HepG2 (cell line): ENCODE data around the gene TOMM20. TPM values are rescaled to one million over a fixed set of nuclear protein-coding genes. Genes with fewer than 3 reads are reported as not detected.
A peak's percentile ranks its signal among the peaks of the same experiment; 100 is the strongest.

Experiments used
- ATF7 ChIP-seq, 2 experiments: fragments of 450-650 bp in 1 of 2; sonication (generic) in 1 of 2; formaldehyde crosslinking in 1 of 2; IDR thresholded peaks; 2 replicates each; pipeline versions ENCODE4 v1.4.0 to v1.6.1; 2016 to 2020; ENCODE audit warnings: antibody characterized with exemption in 1 of 2, mild to moderate bottlenecking in 1 of 2, missing genetic modification reagents in 1 of 2
- CENPBD1 ChIP-seq: sonication (generic); formaldehyde crosslinking; IDR thresholded peaks from 2 replicates; pipeline ENCODE4 v1.8.0; 2022; ENCODE audit warnings: missing genetic modification reagents, low read depth, mild to moderate bottlenecking, borderline replicate concordance
- FOXO4 ChIP-seq: sonication (generic); formaldehyde crosslinking; conservative IDR thresholded peaks from 2 replicates; pipeline ENCODE4 v1.8.1; 2023; ENCODE audit warnings: missing genetic modification reagents
- GATAD2A ChIP-seq: IDR thresholded peaks from 2 replicates; pipeline ENCODE4 v1.6.1; 2016
- GMEB1 ChIP-seq: sonication (generic); formaldehyde crosslinking; IDR thresholded peaks from 2 replicates; pipeline ENCODE4 v1.5.1; 2020; ENCODE audit warnings: missing genetic modification reagents, mild to moderate bottlenecking, borderline replicate concordance
- HNRNPH1 ChIP-seq: fragments of 200-400 bp; formaldehyde crosslinking; optimal IDR thresholded peaks from 2 replicates; pipeline ENCODE3; 2017; ENCODE audit warnings: mild to moderate bottlenecking, low read depth, low read length
- JDP2 ChIP-seq: sonication (generic); formaldehyde crosslinking; IDR thresholded peaks from 2 replicates; pipeline ENCODE4 v1.8.1; 2022; ENCODE audit warnings: missing genetic modification reagents, borderline replicate concordance
- KAT8 ChIP-seq: IDR thresholded peaks from 2 replicates; pipeline ENCODE4 v1.6.1; 2016; ENCODE audit warnings: missing genetic modification reagents, missing compliant biosample characterization
- NFKBIZ ChIP-seq: IDR thresholded peaks from 2 replicates; pipeline ENCODE4 v1.6.1; 2018; ENCODE audit warnings: missing genetic modification reagents, missing compliant biosample characterization
- PCBP1 ChIP-seq: fragments of 200-400 bp; formaldehyde crosslinking; IDR thresholded peaks from 2 replicates; pipeline ENCODE4 v1.6.1; 2017; ENCODE audit warnings: mild to moderate bottlenecking, low read depth, low read length, borderline replicate concordance
- POLR2AphosphoS5 ChIP-seq: IDR thresholded peaks from 2 replicates; pipeline ENCODE4 v1.6.1; 2012; ENCODE audit warnings: low read depth, low read length
- TARDBP ChIP-seq: sonication (generic); formaldehyde crosslinking; IDR thresholded peaks from 2 replicates; pipeline ENCODE4 v1.8.0; 2022; ENCODE audit warnings: mild to moderate bottlenecking, missing genetic modification reagents
- ZNF205 ChIP-seq: IDR thresholded peaks from 2 replicates; pipeline ENCODE4 v1.6.1; 2018; ENCODE audit warnings: missing biosample characterization, missing genetic modification reagents
- ZNF207 ChIP-seq: fragments of 450-650 bp; IDR thresholded peaks from 2 replicates; pipeline ENCODE4 v1.6.1; 2016; ENCODE audit warnings: antibody characterized with exemption, borderline replicate concordance
- ZNF326 ChIP-seq: sonication (generic); formaldehyde crosslinking; IDR thresholded peaks from 2 replicates; pipeline ENCODE4 v1.4.0; 2020; ENCODE audit warnings: missing genetic modification reagents, borderline replicate concordance
- ZNF564 ChIP-seq: sonication (generic); formaldehyde crosslinking; IDR thresholded peaks from 2 replicates; pipeline ENCODE4 v1.8.1; 2023; ENCODE audit warnings: mild to moderate bottlenecking, missing genetic modification reagents
- polyA plus RNA-seq, 8 experiments: library from polyadenylated mRNA; depleted of rRNA in 3 of 8; stranded (reverse) in 7 of 8; unstranded in 1 of 8; fragments of >200 nt; fragmentation: Illumina TruSeq in 4 of 8; extraction: Trizol in 4 of 8; gene quantifications; 2 replicates each; pipeline versions ENCODE4 v1.2.1 to v1.2.3, GENCODE V29; 2011 to 2016; ENCODE audit warnings: low read depth in 4 of 8, missing spikeins in 1 of 8, mixed read lengths in 1 of 8; ENCODE audit not compliant: insufficient read depth in 1 of 8
- total RNA-seq, 5 experiments: library from RNA; depleted of rRNA; stranded (reverse); fragments of >200 nt; fragmentation: Illumina TruSeq; extraction: Trizol; gene quantifications; 2 replicates each; pipeline ENCODE4 v1.2.3, GENCODE V29; 2016; ENCODE audit warnings: low read depth in 1 of 5
- TF ChIP-seq, protein P1 (sequence below): sonication (generic); formaldehyde crosslinking; IDR thresholded peaks from 2 replicates; pipeline ENCODE4 v1.8.0; 2022; ENCODE audit warnings: mild to moderate bottlenecking, missing genetic modification reagents, moderate library complexity
- TF ChIP-seq, protein P2 (sequence below): sonication (generic); formaldehyde crosslinking; IDR thresholded peaks from 2 replicates; pipeline ENCODE4 v1.5.0; 2020; ENCODE audit warnings: missing genetic modification reagents
- TF ChIP-seq, protein P3 (sequence below): sonication (generic); formaldehyde crosslinking; IDR thresholded peaks from 2 replicates; pipeline ENCODE4 v1.4.0; 2020; ENCODE audit warnings: missing genetic modification reagents, borderline replicate concordance

Gene TOMM20
- total and polyA plus RNA-seq, 2 of the 13 experiments (the other 11 are each of a cell fraction or from before 2014, with no cell fraction given), result 153 to 376 TPM

DNA sequence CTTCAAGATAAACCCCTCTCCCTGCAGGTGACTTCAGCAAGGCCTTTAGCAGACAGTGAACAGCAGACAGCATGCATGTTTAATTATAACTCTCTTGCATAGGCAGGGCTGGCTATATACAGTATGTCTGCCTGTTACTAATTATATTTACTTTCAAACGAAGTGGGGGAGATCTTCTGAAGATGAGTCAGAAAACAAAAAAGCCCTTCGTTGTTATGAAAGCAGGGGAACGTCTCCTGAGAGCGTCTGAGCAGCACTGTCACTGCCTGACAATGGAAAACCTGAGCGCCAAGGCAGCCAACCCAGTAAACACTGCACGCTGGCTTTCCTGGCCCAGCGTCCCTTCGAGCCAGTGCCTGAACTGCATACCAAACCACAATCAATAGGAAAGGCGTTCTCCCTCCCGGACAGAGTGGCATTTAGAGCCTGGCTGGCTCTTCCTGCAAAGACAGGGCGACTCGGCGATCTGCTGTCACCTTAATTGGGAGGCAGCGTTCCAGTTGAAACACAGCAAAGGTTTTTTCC lies 54.1 kb downstream of the TOMM20 start (continued):
- TF ChIP-seq HNRNPH1 (no peak), ZNF207 (no peak), ZNF564 (0 out of 2 replicates have a peak, but pooled peaks have one; percentile 13), FOXO4 (CRISPR knock-in tag) (0 out of 2 replicates have a peak, but pooled peaks have one; percentile 81), NFKBIZ (no peak), TARDBP (CRISPR knock-in tag) (no peak; the same call in none of the 2 replicates), GATAD2A (CRISPR knock-in tag) (no peak), CENPBD1 (no peak), ZNF326 (no peak), JDP2 (CRISPR knock-in tag) (no peak), ATF7 (IDR thresholded peaks at IDR 0.05) (no peak), ATF7 (CRISPR knock-in tag; IDR thresholded peaks at IDR 0.05) (no peak), KAT8 (CRISPR knock-in tag) (0 out of 2 replicates have a peak, but pooled peaks have one; percentile 3), ZNF205 (no peak; the same call in 1 of the 2 replicates), GMEB1 (CRISPR knock-in tag) (no peak; the same call in 1 of the 2 replicates), PCBP1 (no peak), POLR2AphosphoS5 (peak; percentile 15; the same call in 1 of the 2 replicates)
- TF ChIP-seq, protein P1, sequence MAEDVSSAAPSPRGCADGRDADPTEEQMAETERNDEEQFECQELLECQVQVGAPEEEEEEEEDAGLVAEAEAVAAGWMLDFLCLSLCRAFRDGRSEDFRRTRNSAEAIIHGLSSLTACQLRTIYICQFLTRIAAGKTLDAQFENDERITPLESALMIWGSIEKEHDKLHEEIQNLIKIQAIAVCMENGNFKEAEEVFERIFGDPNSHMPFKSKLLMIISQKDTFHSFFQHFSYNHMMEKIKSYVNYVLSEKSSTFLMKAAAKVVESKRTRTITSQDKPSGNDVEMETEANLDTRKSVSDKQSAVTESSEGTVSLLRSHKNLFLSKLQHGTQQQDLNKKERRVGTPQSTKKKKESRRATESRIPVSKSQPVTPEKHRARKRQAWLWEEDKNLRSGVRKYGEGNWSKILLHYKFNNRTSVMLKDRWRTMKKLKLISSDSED (CRISPR knock-in tag), result no peak
- TF ChIP-seq, protein P2, sequence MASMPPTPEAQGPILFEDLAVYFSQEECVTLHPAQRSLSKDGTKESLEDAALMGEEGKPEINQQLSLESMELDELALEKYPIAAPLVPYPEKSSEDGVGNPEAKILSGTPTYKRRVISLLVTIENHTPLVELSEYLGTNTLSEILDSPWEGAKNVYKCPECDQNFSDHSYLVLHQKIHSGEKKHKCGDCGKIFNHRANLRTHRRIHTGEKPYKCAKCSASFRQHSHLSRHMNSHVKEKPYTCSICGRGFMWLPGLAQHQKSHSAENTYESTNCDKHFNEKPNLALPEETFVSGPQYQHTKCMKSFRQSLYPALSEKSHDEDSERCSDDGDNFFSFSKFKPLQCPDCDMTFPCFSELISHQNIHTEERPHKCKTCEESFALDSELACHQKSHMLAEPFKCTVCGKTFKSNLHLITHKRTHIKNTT, result no peak
- TF ChIP-seq, protein P3, sequence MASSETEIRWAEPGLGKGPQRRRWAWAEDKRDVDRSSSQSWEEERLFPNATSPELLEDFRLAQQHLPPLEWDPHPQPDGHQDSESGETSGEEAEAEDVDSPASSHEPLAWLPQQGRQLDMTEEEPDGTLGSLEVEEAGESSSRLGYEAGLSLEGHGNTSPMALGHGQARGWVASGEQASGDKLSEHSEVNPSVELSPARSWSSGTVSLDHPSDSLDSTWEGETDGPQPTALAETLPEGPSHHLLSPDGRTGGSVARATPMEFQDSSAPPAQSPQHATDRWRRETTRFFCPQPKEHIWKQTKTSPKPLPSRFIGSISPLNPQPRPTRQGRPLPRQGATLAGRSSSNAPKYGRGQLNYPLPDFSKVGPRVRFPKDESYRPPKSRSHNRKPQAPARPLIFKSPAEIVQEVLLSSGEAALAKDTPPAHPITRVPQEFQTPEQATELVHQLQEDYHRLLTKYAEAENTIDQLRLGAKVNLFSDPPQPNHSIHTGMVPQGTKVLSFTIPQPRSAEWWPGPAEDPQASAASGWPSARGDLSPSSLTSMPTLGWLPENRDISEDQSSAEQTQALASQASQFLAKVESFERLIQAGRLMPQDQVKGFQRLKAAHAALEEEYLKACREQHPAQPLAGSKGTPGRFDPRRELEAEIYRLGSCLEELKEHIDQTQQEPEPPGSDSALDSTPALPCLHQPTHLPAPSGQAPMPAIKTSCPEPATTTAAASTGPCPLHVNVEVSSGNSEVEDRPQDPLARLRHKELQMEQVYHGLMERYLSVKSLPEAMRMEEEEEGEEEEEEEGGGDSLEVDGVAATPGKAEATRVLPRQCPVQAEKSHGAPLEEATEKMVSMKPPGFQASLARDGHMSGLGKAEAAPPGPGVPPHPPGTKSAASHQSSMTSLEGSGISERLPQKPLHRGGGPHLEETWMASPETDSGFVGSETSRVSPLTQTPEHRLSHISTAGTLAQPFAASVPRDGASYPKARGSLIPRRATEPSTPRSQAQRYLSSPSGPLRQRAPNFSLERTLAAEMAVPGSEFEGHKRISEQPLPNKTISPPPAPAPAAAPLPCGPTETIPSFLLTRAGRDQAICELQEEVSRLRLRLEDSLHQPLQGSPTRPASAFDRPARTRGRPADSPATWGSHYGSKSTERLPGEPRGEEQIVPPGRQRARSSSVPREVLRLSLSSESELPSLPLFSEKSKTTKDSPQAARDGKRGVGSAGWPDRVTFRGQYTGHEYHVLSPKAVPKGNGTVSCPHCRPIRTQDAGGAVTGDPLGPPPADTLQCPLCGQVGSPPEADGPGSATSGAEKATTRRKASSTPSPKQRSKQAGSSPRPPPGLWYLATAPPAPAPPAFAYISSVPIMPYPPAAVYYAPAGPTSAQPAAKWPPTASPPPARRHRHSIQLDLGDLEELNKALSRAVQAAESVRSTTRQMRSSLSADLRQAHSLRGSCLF (CRISPR knock-in tag), result no peak
